ENCODE data around the gene MED26. TPM values are rescaled to one million over a fixed set of nuclear protein-coding genes. Genes with fewer than 3 reads are reported as not detected.

Gene MED26
- total and polyA plus RNA-seq, 2 of the 13 experiments (the other 11 are each of a cell fraction or from before 2014, with no cell fraction given): 3.5 to 3.8 TPM

GRCh38 chr19:16627193-16627927 is 644 bp downstream of the MED26 start (continued):
- TF ChIP-seq PAXIP1 (CRISPR knock-in tag; conservative IDR thresholded peaks at IDR 0.05) (no peak; the same call in 1 of the 2 replicates), ZNF644 (CRISPR knock-in tag; IDR thresholded peaks at IDR 0.05; ENCODE audit: low read depth) (no peak), NR2F1 (CRISPR knock-in tag; IDR thresholded peaks at IDR 0.05) (no peak), FOXA1 (IDR thresholded peaks at IDR 0.05) (no peak), FOXA1 (CRISPR knock-in tag; IDR thresholded peaks at IDR 0.05) (no peak), ZNF121 (CRISPR knock-in tag; IDR thresholded peaks at IDR 0.05) (no peak), ZNF547 (CRISPR knock-in tag; IDR thresholded peaks at IDR 0.05) (no peak), UBTF (CRISPR knock-in tag; IDR thresholded peaks at IDR 0.05) (peak; percentile 100), SMAD9 (CRISPR knock-in tag; IDR thresholded peaks at IDR 0.05) (no peak), TIGD3 (CRISPR knock-in tag; IDR thresholded peaks at IDR 0.05; ENCODE audit: borderline replicate concordance) (no peak), ARID5B (CRISPR knock-in tag; IDR thresholded peaks at IDR 0.05) (no peak), TBX2 (CRISPR knock-in tag; IDR thresholded peaks at IDR 0.05; ENCODE audit: borderline replicate concordance) (peak; percentile 55), ZNF292 (CRISPR knock-in tag; IDR thresholded peaks at IDR 0.05; ENCODE audit: borderline replicate concordance, low read depth) (no peak), ATM (IDR thresholded peaks at IDR 0.05; ENCODE audit: borderline replicate concordance) (no peak), CBX2 (IDR thresholded peaks at IDR 0.05; ENCODE audit: low read depth, low read length) (no peak), CBX2 (CRISPR knock-in tag; IDR thresholded peaks at IDR 0.05; ENCODE audit: low read depth) (no peak), ZNF33B (CRISPR knock-in tag; IDR thresholded peaks at IDR 0.05) (no peak), NFATC3 (CRISPR knock-in tag; IDR thresholded peaks at IDR 0.05) (no peak), ZSCAN9 (CRISPR knock-in tag; IDR thresholded peaks at IDR 0.05; ENCODE audit: borderline replicate concordance) (no peak; the same call in 1 of the 2 replicates)
